ENCODE measurements around the gene LRSAM1. TPM values are rescaled to one million over a fixed set of nuclear protein-coding genes. Genes with fewer than 3 reads are reported as not detected.
A peak's percentile ranks its signal among the peaks of the same experiment; 100 is the strongest.

The LRSAM1 gene
- total RNA-seq, result 14.8 TPM

- DNase-seq, result peak; percentile 92
Measured at GRCh38 chr9:127450830-127451607, at the start of gene LRSAM1, which contains the start of gene RPL12. Gene LRSAM1, plus strand, starts transcription at chr9:127451510. Its CDS starts 3,018 bp downstream, at chr9:127454528. Gene RPL12, minus strand, starts transcription at chr9:127451406. Its CDS starts 89 bp downstream, at chr9:127451317.

- no peak for DNase-seq
Measured at GRCh38 chr9:127402401-127403090, 48.8 kb upstream of the LRSAM1 start.

- DNase-seq, result no peak
Measured at GRCh38 chr9:127403507-127404192, 47.7 kb upstream of the LRSAM1 start.

- DNase-seq, result no peak
Measured at GRCh38 chr9:127404631-127405030, 46.7 kb upstream of the LRSAM1 start.

GRCh38 chr9:127405344-127406125 is 45.8 kb upstream of the LRSAM1 start:
- DNase-seq, result no peak

- no peak for DNase-seq
Measured at GRCh38 chr9:127406799-127407491, 44.4 kb upstream of the LRSAM1 start.

GRCh38 chr9:127407492-127407843 is 43.8 kb upstream of the LRSAM1 start:
- no peak for DNase-seq

- DNase-seq, result no peak
Measured at GRCh38 chr9:127411122-127411521, 40.2 kb upstream of the LRSAM1 start.

- DNase-seq, result no peak
Measured at GRCh38 chr9:127415141-127415540, 36.2 kb upstream of the LRSAM1 start.

GRCh38 chr9:127415657-127416056 is 35.7 kb upstream of the LRSAM1 start:
- no peak for DNase-seq

GRCh38 chr9:127417131-127418036 is 33.9 kb upstream of the LRSAM1 start:
- no peak for DNase-seq

GRCh38 chr9:127418037-127418471 is 33.3 kb upstream of the LRSAM1 start:
- no peak for DNase-seq

- DNase-seq, result no peak
Measured at GRCh38 chr9:127419348-127419747, 32.0 kb upstream of the LRSAM1 start.

GRCh38 chr9:127421057-127421456 is 30.3 kb upstream of the LRSAM1 start:
- DNase-seq, result no peak

- no peak for DNase-seq
Measured at GRCh38 chr9:127422133-127422782, 29.1 kb upstream of the LRSAM1 start.

GRCh38 chr9:127422787-127423186 is 28.5 kb upstream of the LRSAM1 start:
- no peak for DNase-seq

GRCh38 chr9:127423476-127423933 is 27.8 kb upstream of the LRSAM1 start:
- no peak for DNase-seq

- DNase-seq, result peak; percentile 91
Measured at GRCh38 chr9:127423934-127424675, 27.2 kb upstream of the LRSAM1 start, which contains the start of gene ZNF79. Gene ZNF79, plus strand, starts transcription at chr9:127424382. Its CDS starts 406 bp downstream, at chr9:127424788.

- no peak for DNase-seq
Measured at GRCh38 chr9:127424676-127424999, 26.7 kb upstream of the LRSAM1 start.
